Activated gamma-delta T cell (primary cell): ENCODE data around the gene SLC9A9.
"Not testable (repeated sequence)": the region's sequence is repeated elsewhere in the genome, so short reads cannot be mapped to it uniquely, and the experiment has no call there.

Experiments
- DNase-seq: peaks from one replicate; lab custom pipeline; 2025; lab: John Stamatoyannopoulos, UW

The SLC9A9 gene

DNA sequence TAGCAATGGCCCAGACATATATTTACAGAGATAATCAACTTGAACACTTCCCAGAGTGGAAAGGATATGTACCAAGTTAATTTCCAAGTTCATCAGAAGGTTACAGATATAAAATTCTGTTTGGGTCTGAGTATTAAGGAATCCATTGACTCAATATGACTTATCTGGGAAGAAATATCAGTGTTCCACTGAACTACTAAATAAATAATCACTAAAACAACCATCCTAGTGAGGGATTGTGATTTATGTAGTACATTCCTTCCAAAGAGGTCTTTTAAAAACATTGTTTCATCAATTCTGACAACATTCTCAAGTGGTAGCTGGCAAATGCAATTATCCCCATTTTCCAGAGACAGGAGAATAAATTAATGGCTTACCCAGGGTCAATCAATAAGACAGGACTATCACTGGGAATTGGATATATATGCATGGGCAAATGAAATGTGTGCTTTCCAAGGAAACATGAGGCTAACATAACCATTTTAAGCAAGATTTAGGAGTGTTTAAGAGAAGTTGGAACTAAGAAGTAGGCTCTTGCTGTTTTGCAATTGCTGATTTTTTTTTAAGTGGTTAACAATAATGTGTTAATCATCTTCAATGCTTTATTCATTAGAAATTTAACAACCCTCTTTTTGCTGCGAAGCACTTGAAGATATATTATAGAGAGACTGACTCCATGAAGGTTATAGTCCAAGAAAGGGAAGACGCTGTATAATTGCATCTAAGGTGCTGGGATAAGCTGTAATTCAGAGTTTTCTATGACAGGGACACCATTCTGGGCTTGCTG, 37.9 kb downstream of the SLC9A9 start:
- DNase-seq, result no peak

DNA sequence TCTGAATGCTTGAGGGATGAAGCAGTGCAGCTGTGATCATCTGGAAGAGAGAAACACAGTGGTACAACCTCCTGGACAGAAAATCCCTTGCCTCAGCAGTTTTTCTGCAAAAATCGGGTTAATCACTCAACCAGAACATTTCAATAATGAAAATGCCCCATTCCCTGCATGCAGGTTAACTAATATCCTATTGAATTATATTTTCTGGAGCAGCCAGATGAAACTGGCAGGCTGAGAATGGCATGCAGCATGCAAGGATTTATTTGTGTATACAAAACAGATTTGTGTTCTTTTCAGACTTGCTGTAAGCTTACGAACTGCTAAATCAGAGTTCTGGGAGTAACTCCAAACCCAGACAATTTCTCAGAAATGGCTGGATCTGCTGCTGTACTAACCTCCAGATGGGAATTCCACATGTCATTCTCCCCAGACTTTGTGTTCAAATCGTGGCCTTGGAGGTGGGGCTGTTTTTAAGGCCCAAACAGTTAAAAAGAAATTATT, 39.1 kb downstream of the SLC9A9 start:
- DNase-seq, result no peak

DNA sequence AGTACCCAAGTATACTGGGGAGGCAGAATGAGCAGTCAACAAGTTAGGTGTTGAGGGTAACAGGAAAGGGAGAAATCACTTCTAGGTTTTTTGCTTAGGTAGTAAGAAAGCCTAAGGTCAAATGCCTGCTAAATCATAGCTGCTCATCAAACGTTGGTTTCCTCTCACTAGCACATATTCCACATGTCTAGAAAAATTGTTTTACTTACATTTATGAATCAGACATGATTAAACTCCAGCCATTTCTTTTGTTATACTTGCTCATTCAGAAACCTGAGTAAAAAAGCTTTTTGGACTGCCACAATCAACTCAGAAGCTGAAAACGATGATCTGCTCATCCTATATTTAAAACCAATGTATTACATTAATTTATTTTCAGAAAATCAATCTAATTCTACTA, 40.2 kb downstream of the SLC9A9 start:
- DNase-seq, result no peak

DNA sequence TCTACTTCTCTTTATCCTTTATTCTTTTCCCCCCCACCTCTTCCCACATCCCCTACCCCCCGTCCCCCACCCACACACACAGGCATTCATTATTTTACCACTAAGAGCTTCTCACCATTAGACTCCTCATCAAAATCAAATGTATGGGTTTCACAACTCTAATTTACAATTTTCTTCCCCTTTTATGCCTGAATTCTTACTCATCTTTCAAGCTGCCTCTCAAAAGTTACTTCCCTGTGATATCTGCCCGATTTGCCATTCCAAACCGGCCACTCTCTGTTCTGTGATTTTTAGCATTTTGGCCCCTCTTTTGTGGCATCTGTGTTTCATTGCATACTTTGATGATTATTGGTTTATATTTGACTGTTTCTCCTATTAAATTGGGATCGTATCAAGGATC, 42.2 kb downstream of the SLC9A9 start:
- DNase-seq, result no peak

DNA sequence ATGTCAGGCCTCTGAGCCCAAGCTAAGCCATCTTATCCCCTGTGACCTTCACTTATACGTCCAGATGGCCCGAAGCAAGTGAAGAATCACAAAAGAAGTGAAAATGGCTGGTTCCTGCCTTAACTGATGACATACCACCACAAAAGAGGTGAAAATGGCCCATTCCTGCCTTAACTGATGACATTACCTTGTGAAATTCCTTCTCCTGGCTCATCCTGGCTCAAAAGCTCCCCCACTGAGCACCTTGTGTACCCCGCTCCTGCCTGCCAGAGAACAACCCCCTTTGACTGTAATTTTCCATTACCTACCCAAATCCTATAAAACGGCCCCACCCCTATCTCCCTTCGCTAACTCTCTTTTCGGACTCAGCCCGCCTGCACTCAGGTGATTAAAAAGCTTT, 42.8 kb downstream of the SLC9A9 start:
- DNase-seq, result not testable (repeated sequence)

DNA sequence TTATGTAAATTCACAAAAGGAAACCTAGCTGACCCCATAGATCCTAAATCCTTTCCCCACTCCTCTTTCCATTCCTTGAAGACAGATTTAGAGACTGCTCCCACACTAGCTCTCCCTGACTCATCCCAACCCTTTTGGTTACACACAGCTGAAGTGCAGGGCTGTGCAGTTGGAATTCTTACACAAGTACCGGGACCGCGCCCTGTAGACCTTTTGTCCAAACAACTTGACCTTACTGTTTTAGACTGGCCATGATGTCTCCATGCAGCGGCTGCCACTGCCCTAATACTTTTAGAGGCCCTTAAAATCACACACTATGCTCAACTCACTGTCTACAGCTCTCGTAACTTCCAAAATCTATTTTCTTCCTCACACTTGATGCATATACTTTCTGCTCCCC, 47.2 kb downstream of the SLC9A9 start:
- DNase-seq, result not testable (repeated sequence)

DNA sequence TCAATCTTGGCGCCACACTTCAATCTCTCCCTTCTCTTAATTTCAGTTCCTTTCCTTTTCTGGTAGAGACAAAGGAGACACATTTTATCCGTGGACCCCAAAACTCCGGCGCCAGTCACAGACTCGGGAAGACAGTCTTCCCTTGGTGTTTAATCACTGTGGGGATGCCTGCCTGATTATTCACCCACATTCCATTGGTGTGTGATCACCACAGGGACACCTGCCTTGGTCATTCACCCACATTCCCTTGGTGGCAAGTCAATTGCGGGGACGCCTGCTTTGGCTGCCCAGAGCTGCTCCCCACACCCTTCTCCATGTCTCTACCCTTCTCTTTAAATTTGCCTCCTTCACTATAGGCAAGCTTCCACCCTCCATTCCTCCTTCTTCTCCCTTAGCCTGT, 50.1 kb downstream of the SLC9A9 start:
- DNase-seq, result not testable (repeated sequence)

DNA sequence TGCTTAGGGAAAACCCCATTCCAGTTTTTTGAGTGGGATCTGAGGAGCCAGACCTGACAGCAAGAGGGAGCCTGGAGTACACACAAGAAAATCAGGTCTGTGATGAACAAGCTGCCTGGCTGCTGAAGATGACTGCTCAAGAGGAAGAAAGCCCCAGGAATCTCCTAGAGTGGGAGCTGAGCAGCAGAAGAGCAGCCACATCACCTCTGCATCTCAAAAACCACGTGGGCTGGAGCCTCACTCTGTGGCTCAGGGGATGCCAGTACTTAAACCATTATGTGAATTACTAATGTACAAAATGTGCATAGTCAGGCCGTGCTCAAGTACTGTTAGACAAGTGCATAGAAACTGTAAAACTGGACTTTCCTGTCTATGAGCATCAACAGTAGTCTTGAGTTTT, 52.4 kb downstream of the SLC9A9 start:
- no peak for DNase-seq

DNA sequence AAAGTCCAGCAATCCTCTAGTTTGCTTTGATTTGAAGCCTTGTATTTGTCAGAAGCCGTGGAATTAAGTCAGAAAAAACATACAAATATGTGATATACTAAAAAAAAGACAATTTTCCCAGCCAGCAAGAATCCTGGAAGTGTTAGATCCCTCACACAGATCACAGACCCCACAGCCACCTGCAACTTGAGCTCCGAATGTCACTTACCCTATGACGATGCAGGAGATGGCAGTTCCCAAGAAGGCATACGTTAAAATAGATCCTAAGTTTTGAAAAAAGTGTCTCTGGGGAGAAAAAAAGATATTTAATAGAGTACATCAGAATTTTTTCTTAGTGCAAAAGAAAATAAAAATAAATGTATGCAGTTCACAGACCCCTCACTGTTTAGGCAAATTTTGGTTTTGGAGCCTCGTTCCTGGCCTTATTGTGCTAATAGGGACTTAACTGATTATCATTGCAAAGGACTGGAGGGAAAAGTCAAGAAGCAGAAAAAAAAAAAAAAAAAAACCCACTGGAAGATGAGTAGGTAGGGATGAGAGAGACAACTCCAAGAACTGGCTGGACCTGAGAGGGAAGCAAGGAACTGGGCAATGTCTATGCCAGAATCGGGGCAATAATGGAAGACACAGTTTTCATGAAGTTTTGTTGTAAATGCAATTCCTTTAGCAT, 53.3 kb downstream of the SLC9A9 start:
- no peak for DNase-seq

DNA sequence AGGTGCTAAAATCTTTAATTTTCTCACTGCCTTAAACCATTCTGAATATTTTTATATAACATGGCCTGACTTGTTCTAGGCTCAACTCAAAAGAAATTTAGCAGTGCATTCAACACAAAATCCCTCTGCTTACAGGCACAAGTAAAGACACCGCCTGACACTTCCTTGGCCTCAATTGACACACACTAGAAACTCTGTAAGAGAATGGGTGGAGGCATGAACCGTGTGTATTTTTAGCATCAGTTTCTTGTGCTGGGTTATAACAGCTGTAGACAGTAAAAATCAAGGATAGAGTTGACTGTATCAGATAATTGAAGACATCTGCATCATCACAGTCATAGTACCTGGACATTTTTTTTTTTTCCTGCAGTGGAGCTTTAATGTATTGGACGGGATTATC, 54.3 kb downstream of the SLC9A9 start:
- DNase-seq, result no peak

DNA sequence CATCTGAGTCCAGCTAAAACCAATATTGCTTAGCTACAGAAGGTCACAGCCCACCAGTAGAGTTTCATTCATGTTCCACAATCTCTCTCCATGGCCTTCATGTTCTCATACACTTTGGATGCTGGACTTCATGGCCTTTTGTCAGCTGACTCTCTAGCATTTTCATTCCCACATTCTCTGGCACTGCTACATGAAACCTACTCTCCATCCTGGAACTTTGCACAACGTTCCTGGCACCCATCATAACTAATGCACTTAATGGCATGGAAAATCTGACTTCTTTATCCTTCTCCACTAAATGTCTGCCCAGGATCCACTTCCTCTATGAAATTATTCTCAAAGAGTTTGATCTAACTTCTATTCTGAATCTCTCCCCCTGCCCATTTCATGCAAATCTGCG, 56.9 kb downstream of the SLC9A9 start:
- DNase-seq, result no peak

DNA sequence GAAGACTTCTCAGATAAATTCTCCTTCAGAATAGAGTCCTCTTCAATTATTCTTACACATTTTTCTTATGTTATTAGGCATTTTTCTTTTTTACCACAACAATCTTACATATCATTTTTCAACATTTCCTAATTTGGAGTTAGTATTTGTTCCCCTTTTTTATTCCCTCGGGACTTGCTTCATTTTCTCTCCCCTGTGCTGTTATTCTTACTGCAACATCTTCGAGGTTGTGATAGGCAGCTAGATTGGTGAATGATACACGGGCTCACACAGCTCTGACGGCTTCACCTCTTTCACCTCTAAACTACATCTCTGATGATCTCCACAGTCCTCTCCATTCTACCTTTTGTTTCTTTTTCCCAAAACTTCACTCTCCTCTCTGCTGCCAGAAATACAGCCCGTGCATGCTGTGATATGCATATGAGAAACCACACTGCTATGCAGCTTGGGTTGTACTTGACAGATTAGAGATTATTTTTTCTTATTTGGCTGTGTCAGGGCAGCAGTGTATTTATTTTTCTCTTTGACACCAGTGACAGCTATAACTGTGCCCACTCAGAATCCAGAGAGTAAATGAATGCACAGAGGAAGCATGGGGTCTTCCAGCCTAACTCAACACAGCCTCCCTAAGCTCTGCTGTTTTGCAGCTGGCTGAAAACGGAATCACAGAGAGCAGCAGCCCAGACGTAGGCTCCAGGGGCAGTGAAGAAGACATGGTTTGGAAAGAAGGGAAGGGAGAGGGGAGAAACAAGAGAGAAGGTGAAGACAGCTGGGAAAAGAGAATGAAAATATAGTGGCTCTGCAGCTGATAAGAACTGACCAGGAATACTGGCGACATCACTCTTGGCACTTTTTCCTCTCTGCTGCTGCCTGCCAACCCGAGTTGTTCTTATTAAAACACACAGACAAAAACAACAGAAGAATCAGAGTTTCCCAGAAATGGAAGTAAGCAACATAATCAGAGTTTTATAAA, 61.8 kb downstream of the SLC9A9 start:
- no peak for DNase-seq

DNA sequence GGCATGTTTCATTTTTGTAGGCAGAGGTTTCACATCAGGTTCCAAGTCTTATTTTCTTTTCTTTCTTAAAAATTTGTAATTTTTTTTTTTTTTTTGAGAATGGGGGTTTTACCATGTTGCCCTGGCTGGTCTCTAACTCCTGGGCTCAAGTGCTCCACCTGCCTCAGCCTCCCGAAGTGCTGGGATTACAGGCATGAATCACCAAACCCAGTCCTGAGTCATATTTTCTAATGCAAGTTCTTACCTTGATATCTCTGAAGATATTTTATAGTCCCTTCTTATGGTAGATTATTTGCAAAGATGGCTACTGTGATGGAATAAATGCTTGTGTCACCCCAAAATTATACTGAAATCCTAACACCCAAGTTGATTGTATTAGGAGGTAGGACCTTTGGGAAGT, 63.8 kb downstream of the SLC9A9 start:
- no peak for DNase-seq

DNA sequence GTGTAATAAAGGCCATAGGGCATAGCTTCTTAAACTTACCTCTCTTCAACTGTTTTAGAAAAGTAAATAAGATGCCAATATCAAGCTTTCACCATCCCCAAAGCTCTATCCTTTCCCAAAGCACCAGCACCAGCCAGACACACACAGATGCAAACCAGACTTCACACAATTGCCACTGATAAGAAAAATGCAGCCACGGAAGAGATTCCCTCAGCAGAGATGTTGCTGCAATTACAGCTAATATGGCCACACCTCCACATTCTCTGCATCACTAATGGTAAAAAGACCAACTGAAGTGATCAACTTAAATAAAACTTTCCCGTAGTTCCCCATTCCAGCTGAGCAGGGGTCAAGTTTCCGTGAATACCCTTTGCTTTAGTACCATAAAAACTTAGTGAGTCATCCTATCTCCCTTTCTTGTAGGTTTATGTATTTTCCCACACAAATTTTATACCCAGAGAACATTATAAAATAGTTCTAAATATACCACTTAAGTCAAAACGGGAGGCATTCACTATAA, 64.4 kb downstream of the SLC9A9 start:
- DNase-seq, result no peak

DNA sequence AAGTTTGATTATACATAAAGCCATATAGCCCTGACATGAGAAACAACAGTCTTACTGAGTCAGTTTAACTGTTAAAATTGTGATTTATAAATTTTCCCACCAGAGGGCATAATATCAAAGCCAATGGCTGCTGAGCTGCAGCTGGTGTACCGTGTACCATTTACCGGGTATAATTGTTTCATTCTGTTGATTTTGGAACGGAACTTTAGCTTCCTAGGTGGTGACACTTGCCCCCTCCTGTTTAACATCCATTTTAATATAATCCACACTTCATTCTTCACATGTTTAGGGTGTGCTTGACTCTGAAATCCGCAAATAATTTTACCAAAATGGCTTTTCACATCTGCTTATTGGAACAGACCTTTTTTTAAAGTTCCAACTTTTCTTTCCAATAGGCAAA, 72.8 kb downstream of the SLC9A9 start:
- DNase-seq, result no peak

DNA sequence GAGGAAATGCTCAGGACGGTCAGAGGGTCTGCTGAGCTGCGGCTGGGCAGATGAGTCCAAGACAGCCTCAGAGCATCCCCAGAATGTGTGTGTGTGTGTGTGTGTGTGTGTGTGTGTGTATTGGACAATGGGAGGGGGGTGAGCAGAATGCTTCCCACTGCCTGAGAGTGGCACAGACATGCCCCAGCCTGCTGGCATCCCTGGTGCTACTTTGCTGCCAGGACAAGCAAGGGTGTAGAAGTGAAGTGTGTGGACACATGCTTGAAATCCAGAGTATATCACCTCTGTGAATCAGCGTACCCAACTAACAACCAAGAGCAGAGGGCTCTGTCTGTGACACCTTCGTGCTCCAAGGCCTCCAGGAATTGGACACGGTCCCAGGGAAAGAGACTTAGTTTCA, 76.3 kb downstream of the SLC9A9 start:
- DNase-seq, result no peak

DNA sequence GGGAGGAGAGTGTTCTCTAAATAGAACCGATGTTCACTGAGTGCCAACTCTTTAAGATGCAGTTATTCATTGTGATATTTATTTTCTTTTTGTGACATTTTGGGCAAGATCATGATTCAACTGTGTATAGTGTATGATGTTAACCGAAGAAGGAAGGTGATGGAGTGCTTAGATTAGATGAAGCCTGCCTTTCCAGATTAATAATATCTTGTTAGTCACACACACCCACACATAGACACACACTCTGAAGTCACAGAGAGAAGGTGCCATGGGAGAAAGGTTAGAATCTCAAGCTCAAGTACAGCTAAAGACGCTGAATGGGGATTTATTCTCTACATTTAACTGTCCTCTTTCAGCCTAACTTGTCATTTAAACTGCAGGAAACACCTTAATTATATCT, 77.0 kb downstream of the SLC9A9 start:
- DNase-seq, result no peak

DNA sequence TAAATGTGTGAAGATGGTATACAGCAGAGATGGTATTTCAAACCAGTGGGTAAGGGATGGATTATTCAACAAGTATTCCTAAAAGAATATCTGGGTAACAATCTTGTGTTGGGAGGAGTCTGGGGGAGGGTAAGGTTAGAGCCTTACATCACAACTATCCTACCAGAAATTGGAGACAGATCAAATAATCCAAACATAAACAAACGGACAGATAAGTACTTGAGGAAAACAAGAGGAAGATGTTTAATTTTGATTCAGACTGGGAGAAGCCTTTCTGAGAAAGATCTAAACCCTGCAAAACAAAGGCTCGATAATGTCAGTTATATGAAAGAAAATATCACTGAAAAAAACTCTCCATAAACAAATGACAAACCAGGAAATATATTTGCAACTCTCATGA, 77.9 kb downstream of the SLC9A9 start:
- no peak for DNase-seq

DNA sequence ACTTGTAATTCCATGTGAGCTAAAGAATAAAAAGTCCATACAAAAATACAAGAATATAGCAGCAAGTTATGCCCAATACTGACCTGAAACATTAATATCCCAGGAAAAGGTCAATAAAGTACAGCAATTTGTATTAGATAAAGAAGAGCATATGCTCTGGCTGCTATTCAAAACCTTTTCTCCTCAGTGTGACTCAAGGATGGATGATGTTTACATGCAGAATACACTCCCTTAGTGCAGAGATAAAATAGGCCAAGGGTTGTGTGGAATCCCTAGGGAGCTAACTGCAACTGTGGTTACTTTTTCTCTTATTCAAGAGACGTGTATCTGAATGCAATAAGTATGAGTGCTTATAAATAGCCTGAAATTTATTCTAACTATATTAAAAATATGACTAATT, 78.7 kb downstream of the SLC9A9 start:
- DNase-seq, result no peak

DNA sequence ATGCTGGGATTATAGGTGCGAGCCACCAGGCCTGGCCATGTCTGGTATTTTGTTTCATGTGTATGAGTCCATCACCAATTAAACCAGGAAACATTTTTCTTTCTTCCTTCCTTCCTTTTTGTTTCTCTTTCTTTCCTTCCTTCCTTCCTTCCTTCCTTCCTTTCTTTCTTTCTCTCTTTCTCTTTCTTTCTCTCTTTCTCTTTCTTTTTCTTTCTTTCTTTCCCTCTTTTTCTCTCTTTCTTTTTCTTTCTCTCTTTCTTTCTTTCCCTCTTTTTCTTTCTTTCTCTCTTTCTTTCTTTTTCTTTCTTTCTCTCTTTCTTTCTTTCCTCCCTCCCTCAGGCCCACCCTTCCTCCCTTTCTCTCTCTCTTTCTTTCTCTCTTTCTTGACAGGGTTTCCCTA, 83.4 kb downstream of the SLC9A9 start:
- no peak for DNase-seq

DNA sequence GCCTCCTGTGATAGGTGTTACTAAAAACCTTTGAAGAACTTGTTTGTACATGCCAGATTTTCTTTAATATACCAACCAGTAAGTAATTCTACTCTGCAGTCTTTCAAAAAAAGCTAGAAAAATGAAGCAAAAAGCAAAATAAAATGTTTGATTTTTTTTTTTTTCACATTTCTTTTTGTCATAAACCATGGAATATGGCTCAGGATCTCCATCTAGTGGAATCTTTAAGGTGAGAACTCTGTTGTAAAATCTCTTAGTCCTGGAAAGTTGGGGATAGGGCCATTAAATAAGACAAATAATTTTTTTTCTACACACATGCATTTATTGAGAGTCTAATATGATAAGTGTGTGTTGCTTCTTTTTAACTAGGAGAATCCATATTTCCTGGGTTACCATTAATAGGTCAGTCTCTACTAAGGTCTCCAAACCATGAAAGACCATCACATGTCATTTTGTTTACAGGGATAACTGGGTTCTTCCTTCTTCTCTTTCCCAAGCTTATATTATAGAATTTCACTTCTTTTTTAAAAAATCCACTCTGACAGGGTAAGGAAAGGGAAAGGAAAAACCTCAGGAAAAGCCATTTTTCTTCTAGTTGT, 84.6 kb downstream of the SLC9A9 start:
- no peak for DNase-seq

DNA sequence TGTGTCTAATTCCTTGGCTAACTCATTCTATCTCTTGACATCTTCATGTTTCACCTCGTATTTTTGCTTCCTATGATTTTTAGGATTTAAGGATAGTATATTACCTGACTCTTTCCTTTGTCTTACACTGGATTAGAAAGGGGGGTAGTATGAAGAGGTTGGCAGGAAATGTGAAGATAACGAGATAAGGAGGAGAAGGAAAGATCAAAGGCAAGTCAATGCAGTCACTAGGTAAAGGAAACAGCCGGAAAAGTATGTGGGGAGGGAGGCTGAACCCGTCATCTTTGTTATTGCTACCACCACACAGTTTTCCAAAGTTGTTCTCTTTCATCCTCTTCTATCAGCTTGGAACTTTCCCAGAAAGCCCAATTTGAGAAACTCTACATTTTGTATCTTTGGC, 90.6 kb downstream of the SLC9A9 start:
- DNase-seq, result no peak
